A549 treated with AZD9567 at 1 μM for 4 hours (cell line): Measurements from ENCODE around the gene OR2S2. TPM values are rescaled to one million over a fixed set of nuclear protein-coding genes. Genes with fewer than 3 reads are reported as not detected.

Experiments used
- total RNA-seq: library from RNA; stranded (reverse); fragments of 200-300 nt; extraction: Qiagen RNA extraction; gene quantifications from 5 replicates; pipeline ENCODE4 v1.2.3, GENCODE V29; 2022; ENCODE audit not compliant: insufficient read depth

Gene OR2S2
- total RNA-seq, result not detected in 5 replicates

GRCh38 chr9:35958104-35958837, at the start of gene OR2S2:
TSS of gene OR2S2 (minus strand) at chr9:35958154. CDS start at chr9:35958098, 56 bp downstream.

GRCh38 chr9:35909274-35909673, 48.7 kb downstream of the OR2S2 start, which contains the start of gene SPAAR:
TSS of gene SPAAR (plus strand) at chr9:35909490. CDS start at chr9:35910464, 974 bp downstream.

Other genes starting within 250 kb of the OR2S2 start
- 112 to 140 TPM (median 116 TPM) in 5 replicates for gene TLN1, start 226.0 kb downstream of the OR2S2 start, total RNA-seq
- gene CREB3, start 225.5 kb downstream of the OR2S2 start, total RNA-seq, result 55.7 to 63.0 TPM (median 56.5 TPM) in 5 replicates
- gene GBA2, start 208.9 kb downstream of the OR2S2 start, total RNA-seq, result 31.9 to 45.0 TPM (median 40.0 TPM) in 5 replicates
- 12.8 to 15.8 TPM (median 14.8 TPM) in 5 replicates for gene RGP1, start 208.9 kb downstream of the OR2S2 start, total RNA-seq
- gene MSMP, start 203.9 kb downstream of the OR2S2 start, total RNA-seq, result 0.23 to 0.29 TPM (median 0.26 TPM) in 3 of 5 replicates, not detected in the others
- 4.8 to 5.5 TPM (median 5.5 TPM) in 4 of 5 replicates, not detected in the other for gene NPR2, start 166.6 kb downstream of the OR2S2 start, total RNA-seq
- gene SPAG8, start 145.9 kb downstream of the OR2S2 start, total RNA-seq, result 0.21 to 0.47 TPM (median 0.40 TPM) in 4 of 5 replicates, not detected in the other
- 60.2 to 112 TPM (median 101 TPM) in 5 replicates for gene HINT2, start 143.1 kb downstream of the OR2S2 start, total RNA-seq
- gene FAM221B, start 129.4 kb downstream of the OR2S2 start, total RNA-seq, result not detected in 5 replicates
- 1.5 to 3.6 TPM (median 3.1 TPM) in 5 replicates for gene TMEM8B, start 128.9 kb downstream of the OR2S2 start, total RNA-seq
- gene OR13J1, start 87.8 kb downstream of the OR2S2 start, total RNA-seq, result not detected in 5 replicates
- gene HRCT1, start 52.0 kb downstream of the OR2S2 start, total RNA-seq, result 0.17 to 0.23 TPM (median 0.19 TPM) in 4 of 5 replicates, not detected in the other
- 0.05 TPM in 1 of 5 replicates, not detected in the others for gene SPAAR, start 48.7 kb downstream of the OR2S2 start, total RNA-seq
- 5.7 to 10.7 TPM (median 6.5 TPM) in 5 replicates for gene RECK, start 78.8 kb upstream of the OR2S2 start, total RNA-seq
- 8.3 to 15.0 TPM (median 9.1 TPM) in 5 replicates for gene GLIPR2, start 178.6 kb upstream of the OR2S2 start, total RNA-seq
- gene CCIN, start 211.2 kb upstream of the OR2S2 start, total RNA-seq, result not detected in 5 replicates
- gene CLTA, start 232.8 kb upstream of the OR2S2 start, total RNA-seq, result 301 to 415 TPM (median 377 TPM) in 5 replicates